ENCODE data around the gene PTPRM.

PTPRM gene

DNA sequence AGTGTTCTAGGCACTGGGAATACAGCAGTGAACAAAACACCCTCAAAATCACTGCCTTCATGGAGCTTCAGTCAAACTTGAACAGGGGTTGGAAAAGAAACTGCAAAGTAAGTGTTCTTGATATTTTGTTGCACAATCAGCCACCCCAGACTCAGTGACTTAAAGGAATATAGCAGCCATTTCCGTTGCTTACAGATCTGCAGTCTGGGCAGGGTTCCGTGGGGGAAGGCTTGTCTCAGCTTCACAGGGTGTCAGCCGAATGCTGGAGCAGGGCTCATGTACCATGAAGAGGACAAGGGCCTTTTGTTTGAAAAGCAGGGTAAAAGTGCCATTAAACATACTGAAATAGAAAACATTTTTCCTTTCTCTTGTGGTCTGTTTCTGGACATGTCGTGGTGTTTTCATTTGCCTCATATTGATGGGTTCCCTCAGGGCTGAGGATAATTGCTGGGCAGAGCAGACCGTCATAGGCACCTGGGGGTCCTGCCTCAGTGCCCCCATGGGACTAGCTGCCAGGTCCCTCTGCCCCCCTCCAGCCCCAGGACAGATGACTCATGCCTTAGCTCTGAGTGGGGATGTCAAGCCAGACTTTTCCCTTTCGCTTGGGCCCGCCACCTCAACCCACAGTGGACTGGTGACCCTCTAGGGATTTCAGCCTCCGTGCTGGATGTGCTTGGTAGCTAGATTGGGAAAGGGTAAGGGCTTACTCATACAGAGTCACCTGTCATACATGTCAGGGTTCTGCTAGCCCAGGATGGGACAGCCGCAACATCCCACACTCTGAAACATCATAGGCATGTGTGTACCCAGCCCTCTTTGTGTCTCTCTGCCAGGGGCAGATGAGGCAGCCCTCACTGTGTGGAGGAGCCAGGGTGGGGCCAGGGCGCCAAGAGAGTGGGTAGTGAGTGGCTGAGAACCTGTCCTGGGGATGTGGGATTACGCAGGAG is 96.5 kb downstream of the PTPRM start:
- DNase-seq (ENCODE audit: low read depth in 2 of 3, low spot score in 2 of 3) = no peak

GRCh38 chr18:7666195-7666776 is 99.2 kb downstream of the PTPRM start:
- DNase-seq (ENCODE audit: low read depth in 2 of 3, low spot score in 2 of 3) = no peak

DNA sequence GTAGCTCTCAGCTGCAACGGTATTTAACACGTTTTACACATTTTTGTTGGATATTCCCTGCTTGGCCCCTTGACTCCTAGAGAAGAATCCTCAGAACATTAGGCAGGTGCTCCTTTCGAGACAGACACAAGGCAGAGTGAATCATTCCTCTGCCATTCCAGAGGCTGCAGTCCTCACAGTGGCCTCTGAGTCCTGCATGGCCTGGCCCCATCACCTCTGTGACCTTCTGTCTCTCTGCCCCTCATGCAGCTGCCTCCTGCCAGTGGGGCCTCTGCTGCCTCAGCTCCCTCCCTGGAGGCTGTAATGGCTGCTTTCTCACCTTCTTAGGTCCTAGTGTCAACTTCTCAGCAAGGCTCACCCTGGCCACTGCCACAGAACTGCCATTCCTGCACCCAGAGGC is 101.3 kb downstream of the PTPRM start:
- no peak for DNase-seq (ENCODE audit: low read depth in 2 of 3, low spot score in 2 of 3)

- no peak for DNase-seq (ENCODE audit: low read depth in 2 of 3, low spot score in 2 of 3)
These were observed 102.2 kb downstream of the PTPRM start for GRCh38 chr18:7669361-7669760.

GRCh38 chr18:7671105-7671504 is 104.0 kb downstream of the PTPRM start:
- DNase-seq (ENCODE audit: low read depth in 2 of 3, low spot score in 2 of 3) = no peak

DNA sequence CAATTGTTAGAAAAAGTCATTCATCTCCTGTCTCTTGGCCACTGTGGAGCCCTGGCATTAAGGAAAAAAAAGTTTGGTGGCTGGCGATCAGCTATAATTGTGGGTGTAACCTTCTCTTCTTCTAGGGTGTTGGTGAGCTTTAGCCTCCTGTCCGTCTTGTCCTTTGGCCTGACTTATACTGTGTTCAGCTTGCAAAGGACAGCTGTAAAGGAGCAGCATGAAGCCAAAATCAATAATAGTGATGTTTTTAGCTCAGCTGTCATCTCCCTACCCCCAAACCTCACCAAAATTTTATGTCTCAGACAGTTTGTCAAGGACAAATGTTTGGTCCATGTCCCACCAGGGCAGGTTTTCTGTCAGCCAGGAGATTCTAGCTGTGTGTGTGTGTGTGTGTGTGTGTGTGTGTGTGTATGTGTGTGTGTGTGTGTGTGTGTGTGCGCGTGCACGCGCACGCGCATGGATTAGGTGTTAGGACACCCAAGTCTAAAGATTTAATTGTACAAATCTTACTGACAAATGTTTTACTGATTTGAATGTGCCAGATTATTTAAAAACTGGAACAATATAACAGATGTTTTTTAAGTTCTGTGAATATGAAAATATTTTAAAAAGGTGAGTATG is 109.2 kb downstream of the PTPRM start:
- DNase-seq (ENCODE audit: low read depth in 2 of 3, low spot score in 2 of 3) = no peak

DNA sequence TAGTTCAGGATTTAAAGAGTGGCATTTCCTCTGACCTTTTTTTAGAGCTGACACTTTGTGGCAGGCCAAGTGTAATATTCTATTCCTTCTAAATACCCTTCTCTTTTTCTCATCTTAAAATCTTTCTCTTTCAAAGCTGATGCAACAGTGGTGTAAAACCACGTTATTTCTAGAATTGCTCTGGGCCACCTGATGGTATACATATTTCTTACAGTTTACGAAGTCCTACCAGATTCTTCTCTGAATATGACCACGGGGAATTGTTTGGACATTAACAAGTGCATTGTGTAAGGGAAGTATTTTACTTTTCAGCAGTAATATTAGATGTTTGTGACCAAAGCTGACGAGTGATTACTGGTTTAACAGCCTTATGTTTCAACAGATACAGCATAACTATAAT is 109.9 kb downstream of the PTPRM start:
- DNase-seq (ENCODE audit: low read depth in 2 of 3, low spot score in 2 of 3) = no peak

DNA sequence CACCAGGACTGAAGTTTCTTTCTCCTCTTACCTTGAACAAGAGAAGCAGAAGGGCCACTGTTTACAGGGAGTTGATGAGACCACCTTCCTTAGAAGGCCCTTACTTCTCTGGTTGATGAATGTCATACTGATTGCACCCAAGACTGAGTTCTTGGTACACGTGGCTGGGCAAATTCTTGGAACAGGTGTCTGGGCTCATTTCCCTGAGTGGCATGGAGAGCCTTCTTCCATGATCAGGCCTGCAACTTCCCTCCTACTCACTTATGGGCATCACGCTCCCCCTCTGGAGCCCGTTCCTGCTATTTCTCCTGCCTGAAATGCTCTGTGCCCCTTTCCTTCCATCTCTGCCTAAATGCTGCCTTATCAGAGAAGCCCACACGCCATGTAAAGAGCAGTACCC is 110.3 kb downstream of the PTPRM start:
- DNase-seq (ENCODE audit: low read depth in 2 of 3, low spot score in 2 of 3) = no peak

DNA sequence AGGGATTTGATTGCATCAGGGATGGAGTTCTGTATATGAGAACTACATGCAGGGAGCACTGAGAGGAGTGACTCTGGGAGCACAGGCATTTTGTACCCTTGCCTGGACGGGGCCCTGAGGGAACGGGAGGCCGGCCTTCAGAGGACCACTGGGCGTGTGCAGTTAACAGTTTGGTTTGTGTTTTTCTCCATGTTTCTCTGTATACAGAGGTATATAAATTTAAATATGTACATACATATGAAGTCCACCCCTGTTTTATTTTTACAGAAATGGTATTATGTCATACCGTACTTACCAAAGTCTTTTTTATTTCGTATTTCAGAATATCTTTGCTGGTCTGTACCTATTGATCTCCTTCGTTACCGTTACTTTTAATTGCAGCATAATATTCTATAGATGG is 111.3 kb downstream of the PTPRM start:
- no peak for DNase-seq (ENCODE audit: low read depth in 2 of 3, low spot score in 2 of 3)

DNA sequence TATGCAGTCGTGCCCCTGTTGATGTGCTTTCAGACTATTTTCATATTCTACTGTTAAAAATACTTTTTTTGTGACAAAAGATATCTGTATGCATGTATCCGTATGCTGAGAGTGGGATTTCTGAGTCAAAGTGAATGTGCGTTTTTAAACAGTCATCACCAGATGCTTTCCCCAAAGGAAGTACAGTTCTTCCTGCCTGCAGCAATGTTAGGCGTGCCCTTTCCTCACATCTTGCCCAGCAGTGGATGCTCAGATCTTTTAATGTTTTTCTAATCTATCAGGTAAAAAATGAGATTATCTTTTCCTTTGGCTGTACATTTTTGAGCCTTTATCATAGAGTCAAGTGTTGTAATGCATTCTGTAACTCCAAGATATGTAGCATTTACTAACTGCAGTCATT is 111.7 kb downstream of the PTPRM start:
- no peak for DNase-seq (ENCODE audit: low read depth in 2 of 3, low spot score in 2 of 3)

GRCh38 chr18:7681298-7681697 is 114.2 kb downstream of the PTPRM start:
- no peak for DNase-seq (ENCODE audit: low read depth in 2 of 3, low spot score in 2 of 3)

- no peak for DNase-seq (ENCODE audit: low read depth in 2 of 3, low spot score in 2 of 3)
These were observed 115.2 kb downstream of the PTPRM start for GRCh38 chr18:7682321-7682720.

DNA sequence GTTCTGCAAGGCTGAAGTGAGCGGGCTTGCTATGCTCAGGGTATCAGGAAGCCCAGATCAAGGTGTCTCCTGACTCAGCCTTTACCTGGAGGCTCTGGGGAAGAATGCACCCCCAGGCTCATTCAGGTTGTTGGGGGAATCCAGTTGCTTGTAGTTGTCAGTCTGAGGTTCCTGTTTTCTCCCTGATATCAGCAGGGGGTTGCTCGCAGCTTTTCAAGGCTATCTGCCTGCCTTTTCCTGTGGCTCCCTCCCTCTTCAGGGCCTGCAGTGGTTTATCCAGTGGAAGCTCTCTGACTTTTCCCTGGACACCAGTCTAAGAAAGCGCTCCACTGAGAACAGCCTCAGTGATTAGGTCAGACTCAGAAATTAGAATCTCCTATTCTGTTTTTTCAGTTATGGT is 116.6 kb downstream of the PTPRM start:
- no peak for DNase-seq (ENCODE audit: low read depth in 2 of 3, low spot score in 2 of 3)

GRCh38 chr18:7684357-7684756 is 117.2 kb downstream of the PTPRM start:
- no peak for DNase-seq (ENCODE audit: low read depth in 2 of 3, low spot score in 2 of 3)

DNA sequence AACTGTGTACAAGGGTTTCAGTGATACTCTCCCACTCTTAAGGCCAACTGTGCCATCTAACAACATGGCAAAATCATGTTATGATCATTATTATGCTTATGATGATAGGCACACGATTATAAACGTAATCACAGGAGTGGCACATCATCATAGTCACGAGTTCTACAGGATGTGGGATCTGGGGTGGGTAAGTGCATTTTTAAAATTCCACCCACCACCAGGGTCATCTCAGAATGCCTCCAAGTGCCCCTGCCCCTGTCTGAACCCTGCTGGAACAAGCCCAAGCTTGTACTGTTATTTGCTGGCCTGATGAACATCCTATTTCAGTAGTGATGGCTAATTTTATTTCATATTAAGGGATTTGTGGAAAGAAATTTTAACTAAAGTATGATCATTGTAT is 117.8 kb downstream of the PTPRM start:
- no peak for DNase-seq (ENCODE audit: low read depth in 2 of 3, low spot score in 2 of 3)

DNA sequence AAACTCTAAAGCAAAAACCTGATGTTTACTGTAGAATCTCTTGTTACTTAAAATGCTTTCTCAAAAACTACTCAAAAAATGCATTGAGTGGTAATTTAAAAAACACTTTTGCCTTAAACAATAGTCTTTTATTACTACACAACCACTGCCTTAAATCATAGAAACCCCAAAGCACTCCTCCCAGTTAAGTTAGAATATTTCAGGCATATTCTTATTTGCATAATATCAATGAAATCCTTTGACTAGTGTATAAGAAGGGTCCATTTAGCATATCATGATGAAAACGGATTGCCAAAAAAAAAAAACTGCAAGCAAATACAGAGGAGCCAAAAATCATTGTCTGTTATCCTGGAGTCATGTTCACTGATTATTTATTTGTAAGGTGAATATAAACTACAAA is 119.2 kb downstream of the PTPRM start:
- no peak for DNase-seq (ENCODE audit: low read depth in 2 of 3, low spot score in 2 of 3)

DNA sequence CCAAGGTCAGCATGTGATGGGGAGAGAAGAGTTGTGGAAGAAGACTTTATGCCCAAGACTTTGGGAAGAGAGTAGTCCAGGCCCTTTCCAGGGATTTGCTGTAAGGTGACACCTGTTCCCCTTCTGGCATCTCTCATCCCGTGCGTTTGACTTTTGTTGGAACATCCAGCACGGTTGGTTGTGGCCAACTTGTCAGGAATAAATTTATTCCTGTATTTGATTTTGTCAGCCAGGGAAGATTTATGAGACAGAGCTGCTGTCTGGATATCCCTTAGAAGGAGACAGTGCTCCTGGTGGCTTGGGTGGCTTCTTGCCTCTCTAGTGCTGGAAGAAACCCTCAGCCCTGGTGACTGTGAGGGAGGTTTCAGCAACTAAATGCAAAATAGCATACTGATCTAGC is 121.5 kb downstream of the PTPRM start:
- DNase-seq (ENCODE audit: low read depth in 2 of 3, low spot score in 2 of 3) = no peak

GRCh38 chr18:7691206-7691605 is 124.1 kb downstream of the PTPRM start:
- DNase-seq (ENCODE audit: low read depth in 2 of 3, low spot score in 2 of 3) = no peak

DNA sequence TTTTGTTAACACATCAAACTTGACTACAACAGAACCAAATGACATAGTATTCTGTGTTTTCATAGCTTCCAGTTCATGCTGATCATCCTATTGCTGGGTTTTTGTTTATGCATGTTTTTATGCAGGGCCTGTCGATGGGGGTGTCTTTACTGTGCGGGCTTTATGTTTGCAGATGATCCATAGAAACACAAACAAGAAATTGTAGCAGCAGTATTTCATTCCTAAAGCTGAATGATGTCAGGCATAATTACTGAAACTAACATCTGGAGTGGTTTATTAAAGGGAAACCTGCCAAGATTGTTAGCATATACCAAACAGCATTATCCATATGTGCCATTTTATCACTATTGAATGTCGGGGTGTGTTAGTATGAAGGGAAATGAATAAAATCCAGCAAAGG is 129.7 kb downstream of the PTPRM start:
- no peak for DNase-seq (ENCODE audit: low read depth in 2 of 3, low spot score in 2 of 3)

- DNase-seq (ENCODE audit: low read depth in 2 of 3, low spot score in 2 of 3) = no peak
These were observed 130.2 kb downstream of the PTPRM start for GRCh38 chr18:7697306-7697705.

- DNase-seq (ENCODE audit: low read depth in 2 of 3, low spot score in 2 of 3) = no peak
These were observed 144.4 kb downstream of the PTPRM start for GRCh38 chr18:7711495-7711894.

- no peak for DNase-seq (ENCODE audit: low read depth in 2 of 3, low spot score in 2 of 3)
These were observed 153.3 kb downstream of the PTPRM start for GRCh38 chr18:7720395-7720794.

All from activated CD8-positive, alpha-beta memory T cell treated with anti-CD3 and anti-CD28 coated beads for 48 hours (primary cell).